GM12873 (cell line): Measurements from ENCODE around the gene MKI67.

ENCODE experiments used
- CTCF ChIP-seq: IDR thresholded peaks from 2 replicates; pipeline ENCODE4 v1.5.1; 2012; ENCODE audit warnings: low read depth, mild to moderate bottlenecking, moderate library complexity, low read length, control low read depth; ENCODE audit not compliant: insufficient read depth; ENCODE audit errors: missing control alignments

MKI67 gene

GRCh38 chr10:128113026-128113425 is 13.2 kb downstream of the MKI67 start:
- TF ChIP-seq CTCF, result no peak

- TF ChIP-seq CTCF, result no peak
These were observed 14.5 kb downstream of the MKI67 start for GRCh38 chr10:128111696-128112095.

- TF ChIP-seq CTCF, result no peak
These were observed 15.9 kb downstream of the MKI67 start for GRCh38 chr10:128110339-128110738.

GRCh38 chr10:128109707-128110106 is 16.5 kb downstream of the MKI67 start:
- TF ChIP-seq CTCF, result no peak

- TF ChIP-seq CTCF, result no peak
These were observed 20.8 kb downstream of the MKI67 start for GRCh38 chr10:128105383-128105782.

GRCh38 chr10:128103229-128103714 is 23.0 kb downstream of the MKI67 start:
- no peak for TF ChIP-seq CTCF

- no peak for TF ChIP-seq CTCF
These were observed 23.6 kb downstream of the MKI67 start for GRCh38 chr10:128102480-128103228.
